ENCODE results near the gene RPL39L. TPM values are rescaled to one million over a fixed set of nuclear protein-coding genes. Genes with fewer than 3 reads are reported as not detected.

Gene RPL39L
- total and polyA plus RNA-seq, 10 of the 15 experiments (the other 5 are each of a cell fraction or from before 2014, with no cell fraction given): 12.5 to 67.8 (median 31.3) TPM

GRCh38 chr3:187084580-187084979 lies 54.7 kb downstream of the RPL39L start:
- H3K9me3 ChIP-seq (replicated peaks; ENCODE audit: control insufficient read depth, insufficient read depth, low read length): peaks cover 5% of the 10 kb centered on the region; the same call in 2 of the 3 replicates
- in situ Hi-C loops (cut with MboI) (no loop called here), intact Hi-C loops (cut with micrococcal nuclease; ENCODE audit: unreplicated experiment) (no loop called here)
- H3K79me2 ChIP-seq (ENCODE audit: control insufficient read depth, insufficient read depth, low read length): no peaks in the 10 kb centered on the region
- TF ChIP-seq CBFB (IDR thresholded peaks at IDR 0.05; ENCODE audit: low read depth): no peak
- H3K36me3 ChIP-seq (ENCODE audit: control insufficient read depth in 2 of 2, insufficient read depth in 2 of 2, low read length in 1 of 2): no peaks in the 10 kb centered on the region
- H3K27me3 ChIP-seq (replicated peaks in 1 of 2; ENCODE audit: control insufficient read depth in 2 of 2, insufficient read depth in 2 of 2, low read length in 1 of 2): no peaks in the 10 kb centered on the region
- RAD21 ChIA-PET (ENCODE audit: unreplicated experiment): interaction anchor here (1.6 kb wide), 1 partner anchor 235 kb away, joined by 4 read pairs; no protein-coding TSS in a partner anchor
- CTCF ChIA-PET: interaction anchor here (0.6 to 1.7 kb wide), 5 partner anchors 15 to 80 kb away, joined by 3 to 5 read pairs (median 4); no protein-coding TSS in a partner anchor
- H3K4me3 ChIP-seq: no peak overlapping the region
- FAIRE-seq (no peak), DNase-seq (ENCODE audit: low read depth, low spot score) (no peak), ATAC-seq (no peak)
- H4K20me1 ChIP-seq (ENCODE audit: control insufficient read depth, insufficient read depth): no peaks in the 10 kb centered on the region
- BruUV-seq (replicated peaks): no TSS peak
- no peak overlapping the region for H3K4me2 ChIP-seq (ENCODE audit: control insufficient read depth, insufficient read depth)
- no peaks in the 10 kb centered on the region for H3K4me1 ChIP-seq (ENCODE audit: control insufficient read depth, insufficient read depth, low read length)
- POLR2A ChIA-PET: interaction anchor here (0.7 to 1.4 kb wide), 2 partner anchors 9 to 34 kb away, joined by 3 read pairs; no protein-coding TSS in a partner anchor
- no peak overlapping the region for H2AFZ ChIP-seq (ENCODE audit: control insufficient read depth, low read depth, low read length)
- no peak overlapping the region for H3K9ac ChIP-seq (ENCODE audit: control insufficient read depth, insufficient read depth, low read length)
- SMC1A ChIA-PET (ENCODE audit: uncharacterized antibody, unreplicated experiment): interaction anchor here (0.9 kb wide), 1 partner anchor 235 kb away, joined by 3 read pairs; no protein-coding TSS in a partner anchor
- WGBS (ENCODE audit: insufficient coverage, insufficient replicate concordance, low lambda C conversion rate, missing lambda C conversion rate): 64% methylated on average over 2 of the region's 2 CpGs
- no peak overlapping the region for H3K27ac ChIP-seq (ENCODE audit: control insufficient read depth, insufficient read depth)

- H2AFZ ChIP-seq (ENCODE audit: control insufficient read depth, low read depth, low read length): no peak overlapping the region
- no peaks in the 10 kb centered on the region for H3K4me1 ChIP-seq (ENCODE audit: control insufficient read depth, insufficient read depth, low read length)
- CTCF ChIA-PET: interaction anchor here (0.9 to 1.3 kb wide), 3 partner anchors 15 to 81 kb away, joined by 3 to 4 read pairs (median 3); partner anchors contain the start of gene RPL39L
- H3K4me3 ChIP-seq: no peak overlapping the region
- no peak for ATAC-seq
- no peaks in the 10 kb centered on the region for H4K20me1 ChIP-seq (ENCODE audit: control insufficient read depth, insufficient read depth)
- no TSS peak for BruUV-seq (replicated peaks)
- SMC1A ChIA-PET (ENCODE audit: uncharacterized antibody, unreplicated experiment): interaction anchor here (0.9 kb wide), 1 partner anchor 235 kb away, joined by 3 read pairs; no protein-coding TSS in a partner anchor
- intact Hi-C loops (cut with micrococcal nuclease; ENCODE audit: unreplicated experiment) (no loop called here), in situ Hi-C loops (cut with MboI) (no loop called here)
- RAD21 ChIA-PET (ENCODE audit: unreplicated experiment): interaction anchor here (1.6 kb wide), 1 partner anchor 235 kb away, joined by 4 read pairs; no protein-coding TSS in a partner anchor
- no peak overlapping the region for H3K27ac ChIP-seq (ENCODE audit: control insufficient read depth, insufficient read depth)
- POLR2A ChIA-PET: interaction anchor here (1.4 kb wide), 1 partner anchor 34 kb away, joined by 3 read pairs; no protein-coding TSS in a partner anchor
- 90% methylated on average over 5 of the region's 5 CpGs for WGBS (ENCODE audit: insufficient coverage, insufficient replicate concordance, low lambda C conversion rate, missing lambda C conversion rate)
- H3K36me3 ChIP-seq (ENCODE audit: control insufficient read depth in 2 of 2, insufficient read depth in 2 of 2, low read length in 1 of 2): no peaks in the 10 kb centered on the region
- H3K9ac ChIP-seq (ENCODE audit: control insufficient read depth, insufficient read depth, low read length): no peak overlapping the region
- H3K79me2 ChIP-seq (ENCODE audit: control insufficient read depth, insufficient read depth, low read length): no peaks in the 10 kb centered on the region
- no peak overlapping the region for H3K4me2 ChIP-seq (ENCODE audit: control insufficient read depth, insufficient read depth)
- H3K27me3 ChIP-seq (replicated peaks in 1 of 2; ENCODE audit: control insufficient read depth in 2 of 2, insufficient read depth in 2 of 2, low read length in 1 of 2): no peaks in the 10 kb centered on the region
- H3K9me3 ChIP-seq (replicated peaks; ENCODE audit: control insufficient read depth, insufficient read depth, low read length): peaks cover 2% of the 10 kb centered on the region; the same call in 2 of the 3 replicates
- no peak for DNase-seq (ENCODE audit: low read depth, low spot score)
- FAIRE-seq: no peak
- no peak for TF ChIP-seq WRNIP1 (IDR thresholded peaks at IDR 0.05; ENCODE audit: borderline replicate concordance, low read depth, low read length)
- TF ChIP-seq USF2 (IDR thresholded peaks at IDR 0.05; ENCODE audit: borderline replicate concordance, low read depth, low read length): no peak
- TF ChIP-seq PAX5 (IDR thresholded peaks at IDR 0.05; ENCODE audit: borderline replicate concordance, low read depth, low read length): no peak
- no peak for TF ChIP-seq CBFB (IDR thresholded peaks at IDR 0.05; ENCODE audit: low read depth)
- no peak for TF ChIP-seq POLR2AphosphoS2 (IDR thresholded peaks at IDR 0.05; ENCODE audit: low read depth, low read length)
- no peak for TF ChIP-seq CBX3 (IDR thresholded peaks at IDR 0.05; ENCODE audit: borderline replicate concordance, low read depth)
- no peak for TF ChIP-seq POLR2A (IDR thresholded peaks at IDR 0.05; ENCODE audit: low read depth, low read length)
- TF ChIP-seq CEBPZ (IDR thresholded peaks at IDR 0.05; ENCODE audit: low read depth, low read length): no peak
- TF ChIP-seq SMC3 (IDR thresholded peaks at IDR 0.05; ENCODE audit: borderline replicate concordance, low read length): no peak
- TF ChIP-seq E4F1 (IDR thresholded peaks at IDR 0.05; ENCODE audit: borderline replicate concordance, partially characterized antibody): no peak
Measured at GRCh38 chr3:187084126-187084525, 55.2 kb downstream of the RPL39L start.

All from GM12878 (cell line).